ENCODE results near the gene OR5AR1. TPM values are rescaled to one million over a fixed set of nuclear protein-coding genes. Genes with fewer than 3 reads are reported as not detected.

OR5AR1 gene
- total RNA-seq, 2 experiments from 2014 or later = not detected

DNA sequence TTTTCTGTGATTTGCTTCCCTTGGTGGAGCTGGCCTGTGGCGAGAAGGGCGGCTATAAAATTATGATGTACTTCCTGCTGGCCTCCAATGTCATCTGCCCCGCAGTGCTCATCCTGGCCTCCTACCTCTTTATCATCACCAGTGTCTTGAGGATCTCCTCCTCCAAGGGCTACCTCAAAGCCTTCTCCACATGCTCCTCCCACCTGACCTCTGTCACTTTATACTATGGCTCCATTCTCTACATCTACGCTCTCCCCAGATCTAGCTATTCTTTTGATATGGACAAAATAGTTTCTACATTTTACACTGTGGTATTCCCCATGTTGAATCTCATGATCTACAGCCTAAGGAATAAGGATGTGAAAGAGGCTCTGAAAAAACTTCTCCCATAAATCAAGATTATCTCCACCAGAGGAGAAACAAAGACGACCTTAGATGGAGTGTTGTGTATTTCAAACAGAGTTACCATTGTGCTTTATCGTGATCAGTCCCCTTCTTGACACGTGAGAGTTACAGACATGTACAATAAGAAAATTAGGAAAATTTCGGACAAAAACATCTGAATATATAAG, 37.5 kb downstream of the OR5AR1 start:
- no peak overlapping the region for H3K27ac Mint-ChIP-seq
- H3K4me3 Mint-ChIP-seq = no peak overlapping the region
- DNase-seq = no peak
- no peak for ATAC-seq (ENCODE audit: low read depth)
- no peaks in the 10 kb centered on the region for H3K4me1 Mint-ChIP-seq
- no peaks in the 10 kb centered on the region for H3K36me3 Mint-ChIP-seq
- POLR2A ChIA-PET = no interaction called here
- H3K9me3 Mint-ChIP-seq = no peaks in the 10 kb centered on the region
- no peaks in the 10 kb centered on the region for H3K27me3 Mint-ChIP-seq

DNA sequence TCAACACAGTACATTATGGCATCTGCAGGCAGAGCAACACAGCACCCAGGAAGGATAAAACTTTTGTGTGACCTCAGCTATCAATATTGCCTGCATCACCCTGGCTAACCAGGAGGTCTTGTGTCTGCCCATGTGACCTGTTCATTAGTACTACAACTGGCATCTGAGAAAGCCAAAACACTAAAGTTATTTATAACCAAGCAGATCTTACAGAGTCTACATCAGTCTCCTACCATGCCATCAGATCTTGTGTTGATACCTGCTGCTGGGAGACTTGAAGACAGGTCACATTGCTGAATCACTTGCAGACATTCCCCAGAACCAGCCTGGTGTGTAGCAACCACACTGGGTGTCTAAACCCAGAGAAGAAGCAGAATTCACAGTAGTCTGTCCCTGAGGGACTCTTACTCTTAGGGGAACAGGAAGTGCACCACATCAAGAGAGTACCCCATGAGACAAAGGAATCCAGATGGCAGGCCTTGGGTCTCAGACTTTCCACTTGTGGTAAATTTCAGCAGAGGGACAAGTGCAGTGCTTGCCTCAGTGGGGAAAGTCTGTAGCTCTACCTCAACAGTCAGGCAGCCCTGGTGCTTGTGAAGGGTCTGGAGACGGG, 42.4 kb downstream of the OR5AR1 start:
- H3K4me3 Mint-ChIP-seq = no peak overlapping the region
- H3K36me3 Mint-ChIP-seq = no peaks in the 10 kb centered on the region
- no peak overlapping the region for H3K27ac Mint-ChIP-seq
- DNase-seq (no peak), ATAC-seq (ENCODE audit: low read depth) (no peak)
- H3K9me3 Mint-ChIP-seq = peaks cover 3% of the 10 kb centered on the region
- no peaks in the 10 kb centered on the region for H3K4me1 Mint-ChIP-seq
- POLR2A ChIA-PET = no interaction called here
- no peaks in the 10 kb centered on the region for H3K27me3 Mint-ChIP-seq

DNA sequence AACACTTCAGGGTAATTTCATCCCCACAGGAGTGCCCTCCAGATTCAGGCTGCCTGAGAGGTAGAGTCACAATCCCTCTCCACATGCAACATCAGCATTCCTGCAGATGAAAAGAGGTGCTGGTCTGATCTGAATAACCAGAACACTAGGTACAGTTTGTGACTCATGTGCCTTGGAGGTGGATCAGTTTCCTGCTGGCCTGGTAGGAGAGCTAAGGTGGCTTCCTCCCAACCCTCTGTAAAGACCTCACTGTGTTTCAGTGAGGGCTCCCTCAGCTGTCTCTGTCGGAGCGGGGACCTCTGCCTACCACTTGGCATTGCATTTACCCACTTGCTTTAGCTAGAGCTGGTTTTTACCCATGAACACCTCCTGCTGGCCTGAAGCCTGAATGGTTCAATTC, 43.0 kb downstream of the OR5AR1 start:
- Mint-ChIP-seq H3K27ac (no peak overlapping the region), H3K27me3 (no peaks in the 10 kb centered on the region), H3K4me3 (no peak overlapping the region), H3K4me1 (no peaks in the 10 kb centered on the region), H3K9me3 (peaks cover 5% of the 10 kb centered on the region), H3K36me3 (no peaks in the 10 kb centered on the region)
- POLR2A ChIA-PET = no interaction called here
- no peak for DNase-seq
- no peak for ATAC-seq (ENCODE audit: low read depth)

DNA sequence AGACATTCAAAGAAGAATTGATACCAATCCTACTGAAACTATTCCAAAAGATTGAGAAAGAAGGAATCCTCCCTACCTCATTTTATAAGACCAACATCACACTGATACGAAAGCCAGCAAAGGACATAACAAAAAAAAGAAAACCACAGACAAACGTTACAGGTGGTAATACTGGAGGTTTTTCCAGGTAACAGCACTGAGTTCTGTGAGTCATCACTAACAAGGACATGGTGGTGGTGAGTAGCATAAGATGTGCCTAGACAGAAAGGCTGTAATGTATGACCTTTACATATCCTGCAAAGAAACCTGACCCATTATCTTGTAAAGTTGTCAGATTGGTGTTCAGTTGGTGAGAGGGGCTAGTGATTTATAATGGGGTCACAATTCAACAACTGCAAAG, 50.7 kb downstream of the OR5AR1 start:
- POLR2A ChIA-PET = no interaction called here
- Mint-ChIP-seq H3K27me3 (no peaks in the 10 kb centered on the region), H3K27ac (no peak overlapping the region), H3K4me3 (no peak overlapping the region), H3K9me3 (peaks cover 10% of the 10 kb centered on the region), H3K4me1 (no peaks in the 10 kb centered on the region), H3K36me3 (no peaks in the 10 kb centered on the region)
- DNase-seq = no peak
- no peak for ATAC-seq (ENCODE audit: low read depth)

Other genes starting within 250 kb of the OR5AR1 start
- gene OR5M3, start 190.3 kb upstream of the OR5AR1 start, total RNA-seq = not detected
- not detected for gene OR5M8, start 172.3 kb upstream of the OR5AR1 start, total RNA-seq
- gene OR5M11, start 120.4 kb upstream of the OR5AR1 start, total RNA-seq = not detected
- gene OR5M10, start 86.0 kb upstream of the OR5AR1 start, total RNA-seq = not detected
- not detected for gene OR5M1, start 48.8 kb upstream of the OR5AR1 start, total RNA-seq
- gene OR5AP2, start 21.2 kb upstream of the OR5AR1 start, total RNA-seq = not detected
- not detected for gene OR9G1, start 35.4 kb downstream of the OR5AR1 start, total RNA-seq
- gene OR9G4, start 85.0 kb downstream of the OR5AR1 start, total RNA-seq = not detected

Measured in activated naive CD8-positive, alpha-beta T cell treated with anti-CD3 and anti-CD28 coated beads, Interleukin-2, amount 10 ng/mL, durations not matched to agents 7 days and 5 days (primary cell).